K562 (cell line): ENCODE measurements around the gene MED16. TPM values are rescaled to one million over a fixed set of nuclear protein-coding genes. Genes with fewer than 3 reads are reported as not detected.
A peak's percentile ranks its signal among the peaks of the same experiment; 100 is the strongest.

ENCODE experiments used
- ARID1B ChIP-seq: fragments of 450-650 bp; IDR thresholded peaks from 2 replicates; pipeline ENCODE4 v1.6.1; 2016; ENCODE audit warnings: antibody characterized with exemption, mild to moderate bottlenecking, inconsistent platforms
- E2F3 ChIP-seq: fragments of 250-450 bp; sonication (Bioruptor Pico); IDR thresholded peaks from 2 replicates; pipeline ENCODE4 v1.4.0; 2020; ENCODE audit warnings: mild to moderate bottlenecking
- FOXJ2 ChIP-seq: fragments of 200-800 bp; sonication (Bioruptor generic); IDR thresholded peaks from 2 replicates; pipeline ENCODE4 v1.6.1; 2016; ENCODE audit warnings: missing genetic modification characterization, missing compliant biosample characterization
- HMG20A ChIP-seq: fragments of 450-650 bp; formaldehyde crosslinking; conservative IDR thresholded peaks from 2 replicates; pipeline ENCODE4 v1.4.0; 2020; ENCODE audit warnings: mild to moderate bottlenecking, mixed read lengths
- HNRNPUL1 ChIP-seq: fragments of 200-400 bp; formaldehyde crosslinking; IDR thresholded peaks from 2 replicates; pipeline ENCODE4 v1.6.1; 2017; ENCODE audit warnings: low read length
- NCOR1 ChIP-seq: fragments of 450-650 bp; IDR thresholded peaks from 2 replicates; pipeline ENCODE4 v1.6.1; 2016; ENCODE audit warnings: mild to moderate bottlenecking, moderate library complexity
- PHF8 ChIP-seq: fragments of 200-600 bp; sonication (generic); IDR thresholded peaks from 2 replicates; pipeline ENCODE4 v1.6.1; 2012; ENCODE audit warnings: mixed run types, mild to moderate bottlenecking, inconsistent platforms, low read length, moderate library complexity, borderline replicate concordance
- PML ChIP-seq: IDR thresholded peaks from 2 replicates; pipeline ENCODE4 v1.6.1; 2012; ENCODE audit warnings: low read length, inconsistent platforms
- POLR2B ChIP-seq: fragments of 450-650 bp; IDR thresholded peaks from 2 replicates; pipeline ENCODE4 v1.6.1; 2018; ENCODE audit warnings: low read depth; ENCODE audit not compliant: partially characterized antibody
- RAD51 ChIP-seq: fragments of 450-650 bp; IDR thresholded peaks from 2 replicates; pipeline ENCODE4 v1.7.1; 2016; ENCODE audit warnings: low read depth, mild to moderate bottlenecking, borderline replicate concordance
- TAF9B ChIP-seq: fragments of 450-650 bp; IDR thresholded peaks from 2 replicates; pipeline ENCODE4 v1.6.1; 2018; ENCODE audit warnings: mild to moderate bottlenecking; ENCODE audit not compliant: partially characterized antibody
- THRAP3 ChIP-seq: fragments of 450-650 bp; IDR thresholded peaks from 2 replicates; pipeline ENCODE4 v1.6.1; 2016; ENCODE audit warnings: mild to moderate bottlenecking, inconsistent platforms, borderline replicate concordance
- ZFP1 ChIP-seq: fragments of 450-650 bp; formaldehyde crosslinking; IDR thresholded peaks from 2 replicates; pipeline ENCODE4 v1.4.0; 2020; ENCODE audit warnings: mild to moderate bottlenecking, mixed read lengths
- ZNF431 ChIP-seq: sonication (generic); formaldehyde crosslinking; IDR thresholded peaks from 2 replicates; pipeline ENCODE4 v1.8.0; 2022; ENCODE audit warnings: mild to moderate bottlenecking, missing genetic modification reagents
- ZNF436 ChIP-seq: fragments of 250-450, 450-650 bp; sonication (Bioruptor Pico); formaldehyde crosslinking; IDR thresholded peaks from 2 replicates; pipeline ENCODE4 v1.7.0; 2020; ENCODE audit warnings: mild to moderate bottlenecking
- ZNF507 ChIP-seq: conservative IDR thresholded peaks from 2 replicates; pipeline ENCODE4 v1.6.1; 2017; ENCODE audit warnings: missing genetic modification characterization, missing compliant biosample characterization
- polyA plus RNA-seq, 8 experiments: library from polyadenylated mRNA; depleted of rRNA in 4 of 8; stranded (reverse) in 5 of 8; unstranded in 3 of 8; fragments of >200 nt; fragmentation: Nextera tagmentation in 2 of 8; fragmentation: Illumina TruSeq in 1 of 8; extraction: Ambion mirVana in 2 of 8; extraction: Trizol in 1 of 8; gene quantifications; 2 replicates each; pipeline versions ENCODE4 v1.2.1 to v1.2.3, GENCODE V29; 2011 to 2014; ENCODE audit warnings: inconsistent platforms in 1 of 8, missing spikeins in 1 of 8
- total RNA-seq, 7 experiments: library from RNA; depleted of rRNA in 6 of 7; stranded (reverse); fragments of >200 nt in 6 of 7; fragmentation: Illumina TruSeq in 2 of 7; extraction: Trizol in 2 of 7; gene quantifications; 2 replicates each; pipeline versions ENCODE4 v1.2.1 to v1.2.3, GENCODE V29; 2011 to 2021; ENCODE audit warnings: low replicate concordance in 1 of 7
- TF ChIP-seq, protein P1 (sequence below), 2 experiments: IDR thresholded peaks; 2 replicates each; pipeline ENCODE4 v1.6.1; 2012; ENCODE audit warnings: improper control_type of control experiment in 2 of 2, low read depth in 2 of 2, low read length in 2 of 2, borderline replicate concordance in 1 of 2
- TF ChIP-seq, protein P2 (sequence below): fragments of 150-350 bp; conservative IDR thresholded peaks from 2 replicates; pipeline ENCODE4 v1.6.1; 2014; ENCODE audit warnings: low read length
- TF ChIP-seq, protein P3 (sequence below): fragments of 450-650 bp; IDR thresholded peaks from 2 replicates; pipeline ENCODE4 v1.6.1; 2018; ENCODE audit not compliant: partially characterized antibody

Gene MED16
- total and polyA plus RNA-seq, 9 of the 15 experiments (the other 6 are each of a cell fraction or from before 2014, with no cell fraction given), result 0.89 to 59.9 (median 8.6) TPM

DNA sequence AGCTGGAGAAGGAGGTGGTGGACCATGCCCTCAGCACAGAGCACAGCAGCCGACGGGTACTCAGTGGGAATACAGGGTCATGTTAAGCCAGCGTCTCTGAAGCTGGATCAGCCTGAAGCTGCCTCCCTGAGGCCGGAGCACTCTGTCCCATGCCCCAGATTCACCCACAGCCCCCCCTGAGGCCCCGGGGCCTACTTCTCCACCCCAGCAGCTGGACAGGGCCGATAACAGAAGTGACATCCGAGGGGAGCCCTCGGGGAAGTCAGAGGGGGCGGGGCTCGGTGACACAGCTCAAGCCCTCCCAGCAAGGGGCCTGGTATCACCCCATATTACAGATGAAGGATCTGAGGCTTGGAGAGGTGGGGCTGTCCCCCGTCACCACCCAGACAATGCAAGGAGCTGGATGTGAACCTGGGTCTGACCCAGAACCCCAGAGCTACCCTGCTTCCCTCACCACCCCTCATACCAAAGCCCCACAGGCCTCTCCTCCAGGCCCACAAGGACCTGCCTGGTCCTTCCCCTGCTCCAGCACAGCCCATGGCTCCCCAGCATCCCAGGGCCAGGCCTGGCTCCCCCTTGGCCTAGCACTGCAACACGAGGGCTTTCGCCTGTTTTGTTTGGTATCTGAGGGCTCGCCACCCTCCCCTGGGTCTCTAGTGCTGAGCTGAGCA, 14.3 kb upstream of the MED16 start (continued):
- TF ChIP-seq, protein P1, sequence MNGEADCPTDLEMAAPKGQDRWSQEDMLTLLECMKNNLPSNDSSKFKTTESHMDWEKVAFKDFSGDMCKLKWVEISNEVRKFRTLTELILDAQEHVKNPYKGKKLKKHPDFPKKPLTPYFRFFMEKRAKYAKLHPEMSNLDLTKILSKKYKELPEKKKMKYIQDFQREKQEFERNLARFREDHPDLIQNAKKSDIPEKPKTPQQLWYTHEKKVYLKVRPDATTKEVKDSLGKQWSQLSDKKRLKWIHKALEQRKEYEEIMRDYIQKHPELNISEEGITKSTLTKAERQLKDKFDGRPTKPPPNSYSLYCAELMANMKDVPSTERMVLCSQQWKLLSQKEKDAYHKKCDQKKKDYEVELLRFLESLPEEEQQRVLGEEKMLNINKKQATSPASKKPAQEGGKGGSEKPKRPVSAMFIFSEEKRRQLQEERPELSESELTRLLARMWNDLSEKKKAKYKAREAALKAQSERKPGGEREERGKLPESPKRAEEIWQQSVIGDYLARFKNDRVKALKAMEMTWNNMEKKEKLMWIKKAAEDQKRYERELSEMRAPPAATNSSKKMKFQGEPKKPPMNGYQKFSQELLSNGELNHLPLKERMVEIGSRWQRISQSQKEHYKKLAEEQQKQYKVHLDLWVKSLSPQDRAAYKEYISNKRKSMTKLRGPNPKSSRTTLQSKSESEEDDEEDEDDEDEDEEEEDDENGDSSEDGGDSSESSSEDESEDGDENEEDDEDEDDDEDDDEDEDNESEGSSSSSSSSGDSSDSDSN (IDR thresholded peaks at IDR 0.05; ENCODE audit: borderline replicate concordance in 1 of 2, low read depth in 2 of 2, low read length in 2 of 2), result peak in 1 of 2 experiments; percentile 90; a peak in 2 of 4 replicates
- TF ChIP-seq TAF9B, result no peak
- TF ChIP-seq NCOR1, result peak; percentile 96
- TF ChIP-seq ZNF431 (CRISPR knock-in tag), result 0 out of 2 replicates have a peak, but pooled peaks have one; percentile 28
- TF ChIP-seq, protein P2, sequence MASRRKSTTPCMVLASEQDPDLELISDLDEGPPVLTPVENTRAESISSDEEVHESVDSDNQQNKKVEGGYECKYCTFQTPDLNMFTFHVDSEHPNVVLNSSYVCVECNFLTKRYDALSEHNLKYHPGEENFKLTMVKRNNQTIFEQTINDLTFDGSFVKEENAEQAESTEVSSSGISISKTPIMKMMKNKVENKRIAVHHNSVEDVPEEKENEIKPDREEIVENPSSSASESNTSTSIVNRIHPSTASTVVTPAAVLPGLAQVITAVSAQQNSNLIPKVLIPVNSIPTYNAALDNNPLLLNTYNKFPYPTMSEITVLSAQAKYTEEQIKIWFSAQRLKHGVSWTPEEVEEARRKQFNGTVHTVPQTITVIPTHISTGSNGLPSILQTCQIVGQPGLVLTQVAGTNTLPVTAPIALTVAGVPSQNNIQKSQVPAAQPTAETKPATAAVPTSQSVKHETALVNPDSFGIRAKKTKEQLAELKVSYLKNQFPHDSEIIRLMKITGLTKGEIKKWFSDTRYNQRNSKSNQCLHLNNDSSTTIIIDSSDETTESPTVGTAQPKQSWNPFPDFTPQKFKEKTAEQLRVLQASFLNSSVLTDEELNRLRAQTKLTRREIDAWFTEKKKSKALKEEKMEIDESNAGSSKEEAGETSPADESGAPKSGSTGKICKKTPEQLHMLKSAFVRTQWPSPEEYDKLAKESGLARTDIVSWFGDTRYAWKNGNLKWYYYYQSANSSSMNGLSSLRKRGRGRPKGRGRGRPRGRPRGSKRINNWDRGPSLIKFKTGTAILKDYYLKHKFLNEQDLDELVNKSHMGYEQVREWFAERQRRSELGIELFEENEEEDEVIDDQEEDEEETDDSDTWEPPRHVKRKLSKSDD, result no peak
- TF ChIP-seq RAD51, result peak; percentile 17; the same call in 1 of the 2 replicates
- no peak for TF ChIP-seq THRAP3
- peak; percentile 33 for TF ChIP-seq POLR2B
- TF ChIP-seq E2F3 (CRISPR knock-in tag), result peak; percentile 77; the same call in 1 of the 2 replicates
- TF ChIP-seq PHF8, result peak; percentile 24; the same call in 1 of the 2 replicates
- TF ChIP-seq ZNF507, result no peak
- no peak for TF ChIP-seq HNRNPUL1
- no peak for TF ChIP-seq FOXJ2 (tag)
- TF ChIP-seq ARID1B, result peak; percentile 99
- TF ChIP-seq ZNF436, result no peak
- TF ChIP-seq HMG20A (CRISPR knock-in tag), result no peak
- TF ChIP-seq ZFP1 (CRISPR knock-in tag), result 0 out of 2 replicates have a peak, but pooled peaks have one; percentile 17
- peak; percentile 85 for TF ChIP-seq PML
- TF ChIP-seq, protein P3, sequence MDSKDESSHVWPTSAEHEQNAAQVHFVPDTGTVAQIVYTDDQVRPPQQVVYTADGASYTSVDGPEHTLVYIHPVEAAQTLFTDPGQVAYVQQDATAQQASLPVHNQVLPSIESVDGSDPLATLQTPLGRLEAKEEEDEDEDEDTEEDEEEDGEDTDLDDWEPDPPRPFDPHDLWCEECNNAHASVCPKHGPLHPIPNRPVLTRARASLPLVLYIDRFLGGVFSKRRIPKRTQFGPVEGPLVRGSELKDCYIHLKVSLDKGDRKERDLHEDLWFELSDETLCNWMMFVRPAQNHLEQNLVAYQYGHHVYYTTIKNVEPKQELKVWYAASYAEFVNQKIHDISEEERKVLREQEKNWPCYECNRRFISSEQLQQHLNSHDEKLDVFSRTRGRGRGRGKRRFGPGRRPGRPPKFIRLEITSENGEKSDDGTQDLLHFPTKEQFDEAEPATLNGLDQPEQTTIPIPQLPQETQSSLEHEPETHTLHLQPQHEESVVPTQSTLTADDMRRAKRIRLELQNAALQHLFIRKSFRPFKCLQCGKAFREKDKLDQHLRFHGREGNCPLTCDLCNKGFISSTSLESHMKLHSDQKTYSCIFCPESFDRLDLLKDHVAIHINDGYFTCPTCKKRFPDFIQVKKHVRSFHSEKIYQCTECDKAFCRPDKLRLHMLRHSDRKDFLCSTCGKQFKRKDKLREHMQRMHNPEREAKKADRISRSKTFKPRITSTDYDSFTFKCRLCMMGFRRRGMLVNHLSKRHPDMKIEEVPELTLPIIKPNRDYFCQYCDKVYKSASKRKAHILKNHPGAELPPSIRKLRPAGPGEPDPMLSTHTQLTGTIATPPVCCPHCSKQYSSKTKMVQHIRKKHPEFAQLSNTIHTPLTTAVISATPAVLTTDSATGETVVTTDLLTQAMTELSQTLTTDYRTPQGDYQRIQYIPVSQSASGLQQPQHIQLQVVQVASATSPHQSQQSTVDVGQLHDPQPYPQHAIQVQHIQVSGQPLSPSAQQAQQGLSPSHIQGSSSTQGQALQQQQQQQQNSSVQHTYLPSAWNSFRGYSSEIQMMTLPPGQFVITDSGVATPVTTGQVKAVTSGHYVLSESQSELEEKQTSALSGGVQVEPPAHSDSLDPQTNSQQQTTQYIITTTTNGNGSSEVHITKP, result peak; percentile 45
